CD4-positive, alpha-beta T cell treated with Interleukin-10 for 1 hour (primary cell): ENCODE results near the gene TMEM108.

ENCODE experiments used
- DNase-seq: peaks from one replicate; pipeline ENCODE4 v3.0.0-alpha.2; 2020

Gene TMEM108

DNA sequence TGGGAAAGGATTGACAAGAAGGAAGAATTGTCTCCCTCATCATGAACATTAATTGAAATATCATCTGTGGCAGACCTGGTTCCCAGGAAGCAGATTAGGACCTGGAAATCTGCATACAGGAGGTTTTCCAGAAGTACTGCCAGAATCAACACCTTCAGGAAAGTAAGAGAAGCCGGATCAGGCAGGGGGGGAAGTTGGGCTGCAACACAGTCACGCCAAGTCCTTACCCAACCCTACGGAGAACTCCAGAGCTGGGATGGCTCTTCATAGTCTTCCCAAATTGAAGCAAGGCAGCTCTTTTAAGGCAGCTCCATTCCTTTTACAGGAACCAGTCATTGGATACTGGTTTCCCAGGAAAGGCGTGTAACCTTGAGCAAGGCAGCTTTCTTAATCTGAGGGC, 326.5 kb downstream of the TMEM108 start:
- no peak for DNase-seq

DNA sequence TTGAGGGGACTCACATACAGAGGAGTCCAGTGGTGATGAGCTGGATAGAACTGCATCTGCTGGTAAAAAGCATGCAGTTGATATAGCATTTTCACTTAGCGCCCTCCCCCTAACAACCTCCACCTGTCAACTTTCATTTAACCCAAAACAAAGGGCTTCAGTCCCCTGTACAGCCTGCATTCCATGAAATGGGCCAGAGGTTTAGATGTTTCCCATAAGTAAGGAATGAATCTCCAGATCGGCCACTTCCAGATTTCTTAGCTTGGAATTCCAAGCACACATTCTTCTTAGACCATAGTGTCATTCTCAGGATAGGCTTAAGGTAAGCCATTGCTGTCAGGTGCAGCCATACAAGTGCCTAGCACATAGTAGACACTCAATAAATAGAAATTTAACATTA, 328.7 kb downstream of the TMEM108 start:
- DNase-seq, result no peak

DNA sequence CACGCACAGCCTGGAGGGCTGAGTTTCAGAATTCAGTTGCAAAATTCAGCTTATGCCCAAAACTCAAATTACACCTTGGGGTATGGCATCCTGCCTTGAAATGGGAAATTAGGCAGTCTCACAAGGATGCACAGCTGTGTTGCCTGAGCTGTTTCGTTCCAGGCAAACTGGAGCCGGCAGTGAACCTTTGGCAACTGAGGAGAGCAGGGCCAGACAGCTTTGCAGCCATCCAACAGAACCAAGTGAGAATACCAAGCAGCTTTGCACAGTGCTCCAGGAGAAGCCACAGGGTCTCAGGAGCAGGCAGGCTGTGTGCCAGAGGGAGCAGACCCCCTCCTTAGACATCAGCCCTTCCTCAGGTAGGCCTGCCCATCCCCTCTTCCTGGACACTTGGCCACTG, 329.2 kb downstream of the TMEM108 start:
- DNase-seq, result no peak

DNA sequence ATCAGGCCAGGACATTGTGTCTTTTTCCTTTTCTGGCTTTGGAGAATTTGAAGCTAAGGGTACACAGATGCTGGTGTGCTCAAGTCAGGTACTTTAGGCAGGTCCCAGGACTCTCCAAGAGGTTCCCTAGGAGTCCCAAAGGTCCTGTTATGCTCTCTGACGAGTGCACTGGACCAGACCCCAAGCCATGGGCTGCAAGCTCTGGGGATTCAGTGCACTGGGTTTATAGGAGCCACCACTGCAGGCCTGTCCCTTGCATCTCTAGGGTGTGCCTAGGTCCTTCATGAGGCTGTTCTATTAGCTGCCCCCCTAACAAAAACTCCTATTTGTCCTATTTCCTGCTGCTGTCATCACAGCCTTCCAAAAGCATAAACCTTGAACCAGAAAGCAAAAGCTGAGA, 329.8 kb downstream of the TMEM108 start:
- DNase-seq, result no peak

DNA sequence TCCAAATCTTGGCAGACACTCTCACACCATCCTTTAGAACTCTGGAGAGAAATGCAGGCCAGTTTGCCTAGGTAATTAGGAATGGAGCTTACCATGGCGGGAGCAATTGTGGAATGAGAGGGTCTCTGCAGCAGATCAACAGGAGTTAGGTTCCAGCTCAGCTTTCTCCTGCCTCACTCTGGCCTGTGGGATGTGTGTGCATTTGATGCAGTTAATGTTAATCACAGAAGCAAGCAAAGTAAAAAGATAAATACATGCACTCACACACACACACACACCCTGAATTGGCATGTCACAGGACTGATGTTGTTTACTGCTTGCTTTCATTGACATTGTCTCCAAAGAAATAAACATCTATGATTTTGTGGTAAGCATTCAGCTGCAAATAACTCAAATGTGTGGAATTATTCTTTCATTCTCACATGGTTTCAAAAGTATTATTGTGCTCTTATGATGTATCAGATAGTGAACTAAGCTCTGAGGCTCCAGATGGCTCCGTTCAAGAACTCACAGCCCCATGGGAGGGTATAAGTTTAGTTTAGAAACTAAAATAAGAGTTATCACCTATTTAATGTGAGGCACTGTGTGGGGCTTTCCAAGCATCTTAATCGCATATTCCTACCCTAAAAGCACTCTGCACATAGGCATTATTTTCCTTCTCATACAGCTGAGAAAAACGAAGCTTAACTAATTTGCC, 330.3 kb downstream of the TMEM108 start:
- no peak for DNase-seq

DNA sequence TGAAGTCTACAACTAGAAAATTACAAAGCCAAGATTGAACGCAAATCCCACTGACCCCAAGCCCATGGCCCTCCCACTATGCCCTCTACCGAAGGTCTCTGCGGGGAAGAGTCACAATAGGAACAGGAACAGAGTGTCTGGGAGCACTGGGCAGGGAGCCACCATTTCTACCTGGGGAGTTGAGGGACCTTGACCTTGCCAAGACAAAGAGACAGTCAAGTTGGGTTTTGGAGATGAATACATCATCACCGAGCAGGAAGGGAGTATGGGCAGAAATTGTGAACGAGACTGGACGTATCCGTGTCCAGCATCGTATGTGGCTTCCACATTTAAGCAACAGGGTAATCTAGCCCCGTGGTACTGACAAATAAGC, 330.9 kb downstream of the TMEM108 start:
- no peak for DNase-seq

- DNase-seq, result no peak
Observed at GRCh38 chr3:133371181-133371580, 333.0 kb downstream of the TMEM108 start.

DNA sequence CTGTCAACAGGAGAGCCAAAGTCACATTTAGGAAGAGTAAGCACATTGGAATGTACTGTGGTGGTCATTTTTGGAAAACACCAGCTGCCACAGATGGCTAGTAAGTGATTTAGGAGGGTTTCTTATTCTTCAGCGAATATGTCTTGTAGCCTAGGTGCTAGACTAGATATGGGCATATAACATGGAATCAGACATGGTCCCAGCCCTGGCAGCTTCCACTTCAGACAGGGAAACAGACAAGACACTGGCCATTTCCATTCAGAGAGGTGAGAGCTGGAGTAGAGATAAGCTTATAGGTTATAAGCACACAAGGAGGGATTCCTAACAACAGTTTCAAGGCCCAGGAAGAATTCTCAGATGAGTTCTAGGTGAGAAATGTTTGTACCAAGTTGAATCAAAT, 333.5 kb downstream of the TMEM108 start:
- no peak for DNase-seq

DNA sequence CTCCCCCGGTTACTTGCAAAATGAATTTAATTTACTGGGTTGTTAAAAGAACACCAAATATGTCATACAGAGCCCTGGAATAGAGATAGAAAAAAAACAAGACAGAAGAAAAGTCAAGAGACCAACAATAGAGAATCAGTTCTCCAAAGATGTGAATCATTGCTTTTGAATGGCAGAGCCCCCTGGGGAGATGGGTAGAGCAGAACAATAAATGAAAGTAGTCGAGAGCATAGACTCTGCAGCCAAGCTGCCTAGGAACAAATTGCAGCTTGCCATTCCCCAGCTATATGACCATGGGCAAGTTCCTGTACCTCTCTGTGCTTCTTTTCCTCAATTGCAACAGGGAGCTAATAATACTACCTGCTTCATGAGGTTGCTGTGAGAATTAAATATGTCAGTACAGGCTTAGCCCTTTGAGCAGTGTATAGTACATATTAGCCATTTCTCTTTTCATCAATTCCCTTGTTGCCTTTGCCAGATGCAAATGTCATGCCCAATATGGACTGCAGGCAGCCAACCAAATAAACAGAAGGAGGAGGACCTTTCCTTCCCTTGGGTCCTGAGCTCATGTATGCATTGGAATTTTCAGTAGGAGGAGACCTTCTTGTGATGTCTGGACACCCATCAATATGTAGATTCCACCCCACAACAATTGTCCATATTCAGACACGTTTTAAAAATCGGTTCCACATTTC, 336.7 kb downstream of the TMEM108 start:
- no peak for DNase-seq

- no peak for DNase-seq
Observed at GRCh38 chr3:133375403-133375745, 337.2 kb downstream of the TMEM108 start.

DNA sequence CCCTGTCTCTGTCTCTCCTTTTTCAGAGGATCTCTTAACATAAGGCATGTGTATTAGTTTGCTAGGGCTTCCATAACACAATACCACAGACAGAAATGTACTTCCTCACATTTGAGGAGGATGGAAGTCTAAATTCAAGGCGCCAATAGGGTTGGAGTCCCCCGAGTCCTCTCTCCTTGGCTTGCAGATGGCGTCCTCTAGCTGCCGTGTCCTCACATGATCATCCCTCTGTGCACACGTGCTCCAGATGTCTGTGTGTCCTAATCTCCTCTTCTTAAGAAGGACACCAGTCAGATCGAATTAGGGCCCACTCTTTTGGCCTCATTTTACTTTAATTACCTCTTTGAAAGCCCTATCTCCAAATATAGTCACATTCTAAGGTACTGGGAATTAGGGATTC, 338.6 kb downstream of the TMEM108 start:
- DNase-seq, result no peak

GRCh38 chr3:133377396-133377795, 339.2 kb downstream of the TMEM108 start:
- no peak for DNase-seq

DNA sequence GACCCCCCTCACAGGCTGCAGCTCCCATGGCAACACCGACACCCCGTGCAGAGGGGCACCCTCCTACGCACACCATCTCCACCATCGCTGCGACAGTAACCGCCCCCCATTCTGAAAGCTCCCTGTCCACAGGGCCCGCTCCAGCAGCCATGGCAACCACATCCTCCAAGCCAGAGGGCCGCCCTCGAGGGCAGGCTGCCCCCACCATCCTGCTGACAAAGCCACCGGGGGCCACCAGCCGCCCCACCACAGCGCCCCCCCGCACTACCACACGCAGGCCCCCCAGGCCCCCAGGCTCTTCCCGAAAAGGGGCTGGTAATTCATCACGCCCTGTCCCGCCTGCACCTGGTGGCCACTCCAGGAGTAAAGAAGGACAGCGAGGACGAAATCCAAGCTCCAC, 341.7 kb downstream of the TMEM108 start:
- DNase-seq, result no peak

DNA sequence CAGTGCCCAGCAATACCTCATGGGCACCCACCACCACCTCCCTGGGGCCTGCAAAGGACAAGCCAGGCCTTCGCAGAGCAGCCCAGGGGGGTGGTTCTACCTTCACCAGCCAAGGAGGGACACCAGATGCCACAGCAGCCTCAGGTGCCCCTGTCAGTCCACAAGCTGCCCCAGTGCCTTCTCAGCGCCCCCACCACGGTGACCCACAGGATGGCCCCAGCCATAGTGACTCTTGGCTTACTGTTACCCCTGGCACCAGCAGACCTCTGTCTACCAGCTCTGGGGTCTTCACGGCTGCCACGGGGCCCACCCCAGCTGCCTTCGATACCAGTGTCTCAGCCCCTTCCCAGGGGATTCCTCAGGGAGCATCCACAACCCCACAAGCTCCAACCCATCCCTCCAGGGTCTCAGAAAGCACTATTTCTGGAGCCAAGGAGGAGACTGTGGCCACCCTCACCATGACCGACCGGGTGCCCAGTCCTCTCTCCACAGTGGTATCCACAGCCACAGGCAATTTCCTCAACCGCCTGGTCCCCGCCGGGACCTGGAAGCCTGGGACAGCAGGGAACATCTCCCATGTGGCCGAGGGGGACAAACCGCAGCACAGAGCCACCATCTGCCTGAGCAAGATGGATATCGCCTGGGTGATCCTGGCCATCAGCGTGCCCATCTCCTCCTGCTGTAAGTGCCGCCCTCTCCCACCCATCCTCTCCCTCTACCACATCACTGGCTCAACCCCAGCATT, 342.5 kb downstream of the TMEM108 start:
- DNase-seq, result no peak

- no peak for DNase-seq
Observed at GRCh38 chr3:133381346-133382109, 343.3 kb downstream of the TMEM108 start.

- no peak for DNase-seq
Observed at GRCh38 chr3:133383175-133383574, 345.0 kb downstream of the TMEM108 start.

DNA sequence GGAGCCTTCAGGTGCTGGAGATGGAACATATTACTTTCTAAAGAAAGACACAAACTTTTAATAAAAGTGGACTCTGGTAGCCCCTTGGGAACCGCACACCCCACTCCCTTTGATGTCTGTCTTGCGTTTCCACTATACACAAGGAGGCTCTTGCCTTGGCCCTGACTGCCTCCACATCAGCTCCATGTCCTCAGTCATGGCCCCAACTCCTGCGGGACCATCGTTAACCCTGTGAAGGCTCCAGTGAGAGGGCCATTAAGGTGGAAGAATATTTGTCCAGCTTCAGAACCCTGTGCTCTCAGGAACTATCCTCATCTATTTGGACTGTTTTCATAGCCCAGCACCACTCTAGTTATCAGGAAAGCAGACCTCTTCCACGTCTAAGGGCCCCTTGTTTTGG, 345.6 kb downstream of the TMEM108 start:
- no peak for DNase-seq

- peak; percentile 3 for DNase-seq
Observed at GRCh38 chr3:133384331-133385027, 346.3 kb downstream of the TMEM108 start.

- DNase-seq, result no peak
Observed at GRCh38 chr3:133386876-133387275, 348.7 kb downstream of the TMEM108 start.

DNA sequence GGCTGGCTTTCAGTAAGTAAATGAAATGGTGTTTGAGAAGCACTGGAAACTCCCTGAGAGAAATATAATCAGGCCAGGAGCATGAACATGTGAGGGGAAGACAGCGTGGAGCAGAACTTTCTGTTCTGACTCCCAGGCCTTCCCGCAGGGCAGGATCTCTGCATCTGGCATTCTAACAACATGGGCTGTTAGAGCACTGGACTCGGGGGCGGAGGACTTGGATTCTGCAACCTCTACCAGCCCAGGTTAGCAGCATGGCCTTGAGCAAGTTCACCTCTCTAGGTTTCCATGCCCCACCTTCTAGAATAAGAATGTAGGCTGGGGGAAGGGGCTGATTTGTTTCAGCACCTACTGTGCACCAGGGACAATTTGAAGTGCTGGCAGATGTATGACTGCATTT, 349.1 kb downstream of the TMEM108 start:
- no peak for DNase-seq

GRCh38 chr3:133388696-133389395, 350.7 kb downstream of the TMEM108 start:
- DNase-seq, result no peak

GRCh38 chr3:133390715-133391114, 352.5 kb downstream of the TMEM108 start:
- no peak for DNase-seq
